Activated CD4-positive, alpha-beta T cell treated with anti-CD3 and anti-CD28 coated beads, Interleukin-2, Interleukin-6, amounts not matched to agents 100 ng/mL and 50 ng/mL, durations not matched to agents 16 hours and 8 hours (primary cell): ENCODE results near the gene CHAT.
A peak's percentile ranks its signal among the peaks of the same experiment; 100 is the strongest.

Source experiments
- DNase-seq: peaks from one replicate; pipeline ENCODE4 v3.0.0-alpha.2; 2020

CHAT gene

GRCh38 chr10:49597426-49598163 lies 16.2 kb upstream of the CHAT start:
- DNase-seq = no peak

DNA sequence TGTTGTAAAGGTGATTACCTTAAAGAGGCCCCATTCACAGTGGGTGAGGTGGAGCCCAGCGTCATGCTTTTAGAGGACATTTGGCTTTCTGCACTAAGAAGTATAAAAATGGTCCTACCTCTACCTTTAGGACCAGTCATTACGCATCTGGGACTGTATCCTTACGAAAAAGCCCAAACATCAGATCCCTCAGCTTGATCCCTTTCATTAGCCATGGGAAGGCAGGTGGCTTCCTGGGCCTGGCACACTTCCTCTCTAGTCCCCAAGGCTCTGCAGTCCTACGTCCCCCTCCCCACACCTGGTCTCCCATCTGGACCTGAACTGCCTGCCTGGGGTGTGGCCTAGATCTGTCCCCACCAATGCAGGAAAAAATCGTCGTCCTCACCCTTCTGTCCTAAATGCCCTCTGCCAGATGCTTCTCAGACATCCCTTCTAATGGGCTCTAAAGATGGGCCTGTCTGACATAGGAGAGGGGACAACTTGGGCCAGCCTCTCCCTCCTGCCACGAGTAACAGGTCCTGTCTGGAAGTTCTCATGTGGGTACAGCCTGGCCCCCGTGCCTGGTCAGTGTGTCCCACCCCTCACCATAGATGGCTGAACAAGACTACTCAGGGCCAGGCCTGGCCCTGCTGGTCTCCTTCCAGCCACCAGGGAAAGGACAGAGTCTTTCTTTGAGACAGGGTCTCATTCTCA lies 15.5 kb upstream of the CHAT start:
- no peak for DNase-seq

GRCh38 chr10:49598986-49599385 lies 14.9 kb upstream of the CHAT start:
- no peak for DNase-seq

GRCh38 chr10:49599546-49599945 lies 14.3 kb upstream of the CHAT start:
- DNase-seq = no peak

GRCh38 chr10:49600046-49600445 lies 13.8 kb upstream of the CHAT start:
- DNase-seq = no peak

DNA sequence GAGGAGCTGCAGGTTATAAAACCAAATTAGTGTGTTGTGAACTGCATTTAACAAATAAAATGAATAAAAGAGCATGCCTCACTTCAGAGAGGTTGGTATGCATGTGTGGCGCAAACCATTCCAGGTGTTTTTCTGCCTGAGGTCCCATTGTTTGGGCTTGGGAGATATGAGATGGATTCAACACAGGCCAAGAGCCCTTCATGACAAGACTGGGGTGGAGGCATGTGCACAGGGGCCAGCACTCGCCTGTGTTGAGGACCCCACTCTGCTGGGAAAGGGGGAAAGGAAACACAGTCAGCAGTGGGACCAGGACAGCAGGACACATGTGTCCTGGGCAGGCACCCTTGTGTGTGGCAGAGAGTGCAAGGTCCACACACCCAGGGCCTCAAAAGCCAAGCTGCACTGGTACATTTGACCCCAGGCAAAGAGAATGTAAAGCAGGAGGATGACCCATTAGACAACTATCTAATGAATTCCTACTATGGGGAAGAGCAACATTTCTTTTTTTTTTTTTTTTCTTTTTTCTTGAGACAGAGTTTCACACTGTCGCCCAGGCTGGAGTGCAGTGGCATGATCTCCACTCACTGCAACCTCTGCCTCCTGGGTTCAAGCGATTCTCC lies 12.9 kb upstream of the CHAT start:
- DNase-seq = no peak

DNA sequence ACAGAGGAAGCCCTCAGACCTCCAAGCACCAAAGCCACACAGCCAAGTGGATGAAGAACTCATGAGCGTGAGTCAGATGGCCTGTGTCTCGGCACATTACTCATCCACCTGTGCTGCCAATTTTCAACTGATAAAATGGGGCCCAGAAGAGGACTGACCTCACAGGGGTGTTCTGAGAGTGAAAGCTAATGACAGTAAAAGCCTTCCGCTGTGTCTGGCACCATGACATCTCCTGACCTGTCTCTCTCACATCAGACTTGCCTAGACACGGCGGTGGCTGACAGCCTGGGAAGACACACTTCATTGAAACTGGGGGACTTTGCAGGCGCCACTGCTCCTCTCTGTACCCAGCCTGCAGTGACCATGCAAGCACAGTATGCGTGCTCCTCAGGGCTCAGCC lies 12.0 kb upstream of the CHAT start:
- DNase-seq = no peak

DNA sequence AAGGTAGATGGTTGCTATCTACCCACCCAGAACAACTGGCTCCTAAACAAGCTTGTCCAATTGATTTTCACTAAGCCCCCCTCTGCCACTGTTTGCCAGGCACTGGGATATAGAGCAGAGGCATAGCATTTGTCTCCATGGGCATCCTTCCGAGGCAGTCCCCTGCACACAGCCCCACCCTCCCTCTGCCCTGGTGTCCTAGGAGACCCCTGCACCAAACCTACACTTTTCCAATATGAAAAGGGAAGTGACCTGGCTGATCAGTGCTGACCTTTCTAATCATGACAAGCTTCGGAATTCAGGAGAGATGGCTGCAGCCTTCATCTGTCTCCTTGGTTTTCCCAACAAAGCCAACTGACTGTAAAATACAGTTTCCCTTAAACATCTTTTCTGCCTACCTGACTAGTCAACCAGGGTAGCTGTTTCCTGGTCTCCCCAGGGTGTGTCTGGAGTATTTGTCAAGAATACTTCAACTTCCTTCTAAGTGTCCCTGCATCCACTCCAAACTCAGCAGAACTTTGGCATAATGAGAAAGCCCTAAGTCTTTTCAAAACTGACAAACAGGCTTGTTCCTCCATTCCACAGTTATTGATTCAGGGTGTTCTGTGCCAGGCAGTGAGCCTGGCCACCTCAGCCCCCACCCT lies 11.3 kb upstream of the CHAT start:
- DNase-seq = no peak

- DNase-seq = no peak
These were observed 8.5 kb upstream of the CHAT start for GRCh38 chr10:49605216-49605938.

- no peak for DNase-seq
These were observed 7.8 kb upstream of the CHAT start for GRCh38 chr10:49605939-49606509.

- DNase-seq = peak; percentile 75
These were observed 6.8 kb upstream of the CHAT start for GRCh38 chr10:49606981-49607535.

DNA sequence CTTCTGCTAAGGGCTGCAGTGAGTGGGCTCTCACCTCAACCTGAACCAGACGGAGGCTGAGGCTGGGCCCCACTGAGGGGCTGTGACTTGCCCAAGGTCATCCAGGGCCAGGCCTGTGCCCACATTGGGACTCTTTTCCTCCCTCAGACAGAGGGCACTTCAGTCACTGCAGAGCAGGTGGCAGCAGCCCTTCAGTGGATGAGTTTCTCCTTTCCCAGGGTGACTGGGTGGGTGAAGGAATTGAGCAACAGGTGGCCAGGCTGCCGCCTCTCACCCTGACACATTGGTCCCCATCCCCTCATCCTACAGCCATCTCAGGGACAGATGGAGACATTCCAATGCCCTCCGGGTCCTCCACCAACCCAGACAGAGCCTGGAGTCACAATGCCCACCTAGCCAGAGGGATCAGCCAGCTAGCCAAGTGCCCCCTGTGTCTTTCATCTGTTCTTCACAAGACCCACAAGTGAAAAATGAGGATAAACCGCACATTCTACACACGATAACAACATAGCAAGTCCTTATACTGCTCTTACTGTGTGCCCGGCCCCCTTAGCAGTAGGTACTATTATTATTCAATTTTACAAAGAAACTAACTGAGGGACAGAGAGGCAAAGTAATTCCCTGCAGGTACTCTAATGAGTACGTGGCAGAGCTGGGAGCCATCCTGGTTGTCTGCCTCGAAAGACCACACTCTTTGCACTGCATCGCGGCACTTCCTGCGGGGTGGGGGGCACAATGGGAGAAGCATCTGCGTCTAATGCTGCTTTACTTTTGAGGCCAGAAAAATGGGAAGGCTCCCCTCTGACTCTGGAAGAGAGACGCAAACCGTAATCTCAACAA lies 5.5 kb upstream of the CHAT start:
- no peak for DNase-seq

DNA sequence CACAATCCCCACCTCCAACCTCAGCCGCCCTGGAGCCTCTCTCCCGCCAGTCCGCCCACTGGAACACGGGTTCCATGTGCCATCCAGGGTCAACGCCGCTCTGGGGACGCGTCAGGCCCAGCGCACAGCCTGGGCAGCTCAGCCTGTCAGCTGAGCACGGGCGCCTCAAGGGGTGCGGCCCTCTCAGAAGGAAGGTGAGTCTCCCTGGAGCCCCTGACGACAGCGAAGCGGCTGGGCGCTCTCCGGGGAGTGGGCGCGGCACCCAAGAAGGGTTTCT lies 4.9 kb upstream of the CHAT start:
- no peak for DNase-seq

GRCh38 chr10:49609283-49610113 lies 4.3 kb upstream of the CHAT start:
- DNase-seq = no peak

GRCh38 chr10:49610114-49610457 lies 3.8 kb upstream of the CHAT start, which contains the start of gene SLC18A3:
SLC18A3 (plus strand) TSS chr10:49610310; CDS start chr10:49610741, 431 bp downstream.
- no peak for DNase-seq

- no peak for DNase-seq
These were observed 3.2 kb upstream of the CHAT start for GRCh38 chr10:49610458-49611165.

- DNase-seq = no peak
These were observed 2.5 kb upstream of the CHAT start for GRCh38 chr10:49611166-49611815.

- no peak for DNase-seq
These were observed 1.9 kb upstream of the CHAT start for GRCh38 chr10:49611816-49612512.
